Measurements from ENCODE around the gene DMRT3.

DMRT3 gene

GRCh38 chr9:976258-976942 lies at the start of gene DMRT3:
TSS of gene DMRT3 (plus strand) at chr9:976655. CDS start at chr9:977002, 347 bp downstream.
- no peak for DNase-seq

- no peak for DNase-seq
These were observed 49.5 kb upstream of the DMRT3 start for GRCh38 chr9:926976-927375.

- no peak for DNase-seq
These were observed 48.0 kb upstream of the DMRT3 start for GRCh38 chr9:928363-929042.

- DNase-seq, result no peak
These were observed 46.7 kb upstream of the DMRT3 start for GRCh38 chr9:929719-930118.

- DNase-seq, result no peak
These were observed 43.1 kb upstream of the DMRT3 start for GRCh38 chr9:933356-933755.

- DNase-seq, result no peak
These were observed 41.0 kb upstream of the DMRT3 start for GRCh38 chr9:935348-935965.

GRCh38 chr9:942805-943580 lies 33.5 kb upstream of the DMRT3 start:
- DNase-seq, result no peak

- no peak for DNase-seq
These were observed 28.5 kb upstream of the DMRT3 start for GRCh38 chr9:947985-948384.

- DNase-seq, result no peak
These were observed 28.0 kb upstream of the DMRT3 start for GRCh38 chr9:948497-948896.

- no peak for DNase-seq
These were observed 26.3 kb upstream of the DMRT3 start for GRCh38 chr9:950139-950538.

GRCh38 chr9:952546-952945 lies 23.9 kb upstream of the DMRT3 start:
- DNase-seq, result no peak

GRCh38 chr9:959105-959504 lies 17.4 kb upstream of the DMRT3 start:
- DNase-seq, result no peak

- DNase-seq, result no peak
These were observed 16.5 kb upstream of the DMRT3 start for GRCh38 chr9:959914-960313.

- no peak for DNase-seq
These were observed 14.4 kb upstream of the DMRT3 start for GRCh38 chr9:962023-962422.

- no peak for DNase-seq
These were observed 11.0 kb upstream of the DMRT3 start for GRCh38 chr9:965497-965896.

- DNase-seq, result no peak
These were observed 9.6 kb upstream of the DMRT3 start for GRCh38 chr9:966870-967269.

GRCh38 chr9:967436-967835 lies 9.0 kb upstream of the DMRT3 start:
- DNase-seq, result no peak

GRCh38 chr9:967903-968641 lies 8.4 kb upstream of the DMRT3 start:
- no peak for DNase-seq

- DNase-seq, result no peak
These were observed 6.9 kb upstream of the DMRT3 start for GRCh38 chr9:969310-970150.

- DNase-seq, result no peak
These were observed 6.1 kb upstream of the DMRT3 start for GRCh38 chr9:970151-970996.
